ENCODE results near the gene CD79A. TPM values are rescaled to one million over a fixed set of nuclear protein-coding genes. Genes with fewer than 3 reads are reported as not detected.
A peak's percentile ranks its signal among the peaks of the same experiment; 100 is the strongest.

CD79A gene
- total RNA-seq, 4 donors from 2014 or later: 0.40 to 0.99 TPM; not detected in 2

DNA sequence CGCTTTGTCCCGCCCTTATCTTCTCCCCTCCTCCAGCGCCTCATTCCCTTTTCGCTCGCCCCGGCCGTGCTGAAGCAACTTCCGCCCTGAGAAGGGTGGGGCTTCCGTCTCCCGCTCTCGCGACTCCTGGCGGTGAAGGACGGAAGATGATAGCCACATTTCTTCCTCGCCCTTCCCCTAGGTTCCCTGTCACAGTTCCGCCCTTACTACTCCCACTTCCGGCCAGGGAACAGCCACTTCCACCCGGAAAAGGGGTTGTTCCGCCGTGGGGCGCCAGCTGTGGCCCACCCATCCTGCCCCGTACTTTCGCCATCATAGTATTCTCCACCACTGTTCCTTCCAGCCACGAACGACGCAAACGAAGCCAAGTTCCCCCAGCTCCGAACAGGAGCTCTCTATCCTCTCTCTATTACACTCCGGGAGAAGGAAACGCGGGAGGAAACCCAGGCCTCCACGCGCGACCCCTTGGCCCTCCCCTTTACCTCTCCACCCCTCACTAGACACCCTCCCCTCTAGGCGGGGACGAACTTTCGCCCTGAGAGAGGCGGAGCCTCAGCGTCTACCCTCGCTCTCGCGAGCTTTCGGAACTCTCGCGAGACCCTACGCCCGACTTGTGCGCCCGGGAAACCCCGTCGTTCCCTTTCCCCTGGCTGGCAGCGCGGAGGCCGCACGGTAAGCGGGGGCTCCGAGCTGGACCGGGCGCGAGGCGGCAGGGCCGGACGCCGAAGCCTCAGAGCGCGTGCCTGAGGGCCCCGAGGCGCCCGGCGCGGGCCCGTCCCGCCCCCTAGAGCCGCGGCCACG lies 17.3 kb upstream of the CD79A start, which contains the start of gene RPS19:
Gene RPS19 (plus strand): TSS at position 638 of the 801 bp plus-strand sequence. CDS start 520 bp downstream, outside the sequence.
- TF ChIP-seq POLR2A (IDR thresholded peaks at IDR 0.05) (peak; percentile 85 to 88), EP300 (IDR thresholded peaks at IDR 0.05) (no peak), POLR2AphosphoS5 (IDR thresholded peaks at IDR 0.05) (peak; percentile 95)
- TF ChIP-seq, protein P1, sequence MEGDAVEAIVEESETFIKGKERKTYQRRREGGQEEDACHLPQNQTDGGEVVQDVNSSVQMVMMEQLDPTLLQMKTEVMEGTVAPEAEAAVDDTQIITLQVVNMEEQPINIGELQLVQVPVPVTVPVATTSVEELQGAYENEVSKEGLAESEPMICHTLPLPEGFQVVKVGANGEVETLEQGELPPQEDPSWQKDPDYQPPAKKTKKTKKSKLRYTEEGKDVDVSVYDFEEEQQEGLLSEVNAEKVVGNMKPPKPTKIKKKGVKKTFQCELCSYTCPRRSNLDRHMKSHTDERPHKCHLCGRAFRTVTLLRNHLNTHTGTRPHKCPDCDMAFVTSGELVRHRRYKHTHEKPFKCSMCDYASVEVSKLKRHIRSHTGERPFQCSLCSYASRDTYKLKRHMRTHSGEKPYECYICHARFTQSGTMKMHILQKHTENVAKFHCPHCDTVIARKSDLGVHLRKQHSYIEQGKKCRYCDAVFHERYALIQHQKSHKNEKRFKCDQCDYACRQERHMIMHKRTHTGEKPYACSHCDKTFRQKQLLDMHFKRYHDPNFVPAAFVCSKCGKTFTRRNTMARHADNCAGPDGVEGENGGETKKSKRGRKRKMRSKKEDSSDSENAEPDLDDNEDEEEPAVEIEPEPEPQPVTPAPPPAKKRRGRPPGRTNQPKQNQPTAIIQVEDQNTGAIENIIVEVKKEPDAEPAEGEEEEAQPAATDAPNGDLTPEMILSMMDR (IDR thresholded peaks at IDR 0.05): peak in 3 of 4 experiments; percentile 68 to 92 (median 89)
- 0% methylated on average over 35 of the region's 76 CpGs; no CpG with 5 or more reads in 1 of the 2 donors for WGBS, 2 donors (ENCODE audit: low coverage in 1 of 2)
- H3K36me3 ChIP-seq: peaks cover 0 to 39% of the 10 kb centered on the region in 2 donors
- peaks cover 4 to 50% (median 16%) of the 10 kb centered on the region in 3 donors for H3K4me1 ChIP-seq
- peak; percentile 95 for ATAC-seq
- H3K27me3 ChIP-seq: peaks cover 8% of the 10 kb centered on the region
- no peaks in the 10 kb centered on the region for H3K9me3 ChIP-seq
- peak within 1 kb of the TSS; percentile 86 to 99 for H3K4me3 ChIP-seq
- peak within 1 kb of the TSS; percentile 81 to 96 (median 95) for H3K27ac ChIP-seq

DNA sequence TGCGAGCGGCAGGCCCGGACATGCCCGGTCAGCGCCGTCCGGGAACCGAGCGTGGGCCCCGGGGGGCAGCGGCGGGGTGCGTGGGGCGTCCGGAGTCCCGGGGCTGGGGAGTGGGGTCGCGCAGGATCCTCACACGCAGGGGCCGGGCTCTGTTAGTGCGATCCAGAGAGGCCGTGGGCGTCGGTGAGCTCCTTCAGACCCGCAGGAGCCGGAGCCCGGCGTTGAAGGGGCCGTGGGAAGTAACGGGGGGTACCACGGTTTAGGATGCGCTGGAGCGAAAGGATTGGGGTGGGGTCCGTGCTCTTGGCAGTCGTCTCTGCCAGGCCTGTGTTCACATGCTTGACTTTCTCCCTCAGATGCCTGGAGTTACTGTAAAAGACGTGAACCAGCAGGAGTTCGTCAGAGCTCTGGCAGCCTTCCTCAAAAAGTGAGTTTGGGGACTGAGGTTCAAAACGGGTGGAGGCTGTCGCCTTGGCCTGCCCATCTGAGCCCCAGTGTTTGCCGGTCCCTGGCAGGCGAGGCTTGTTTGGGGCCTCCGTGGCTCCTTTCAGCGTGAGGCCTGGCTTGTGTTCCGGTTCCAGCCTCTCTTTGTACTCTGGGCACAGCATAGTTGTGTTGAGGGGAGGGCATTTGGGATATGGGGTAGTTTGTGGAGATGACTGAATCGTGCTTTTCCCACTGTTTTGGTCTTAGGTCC lies 16.5 kb upstream of the CD79A start:
- TF ChIP-seq, protein P1 (IDR thresholded peaks at IDR 0.05): no peak
- TF ChIP-seq POLR2A (IDR thresholded peaks at IDR 0.05) (no peak), POLR2AphosphoS5 (IDR thresholded peaks at IDR 0.05) (peak; percentile 40)
- peaks cover 4 to 57% (median 16%) of the 10 kb centered on the region in 3 donors for H3K4me1 ChIP-seq
- WGBS, 2 donors (ENCODE audit: low coverage in 1 of 2): 0% methylated on average over 4 of the region's 45 CpGs; no CpG with 5 or more reads in 1 of the 2 donors
- peaks cover 2% of the 10 kb centered on the region for H3K27me3 ChIP-seq
- peak overlapping the region; percentile 81 to 96 (median 95) for H3K27ac ChIP-seq
- H3K9me3 ChIP-seq: no peaks in the 10 kb centered on the region
- no peak for ATAC-seq
- H3K36me3 ChIP-seq: peaks cover 0 to 47% of the 10 kb centered on the region in 2 donors
- H3K4me3 ChIP-seq: peak overlapping the region; percentile 86 to 99

- Histone ChIP-seq H3K36me3 (peaks cover 0 to 52% of the 10 kb centered on the region in 2 donors), H3K27ac (peak overlapping the region in 3 of 4 donors; percentile 95 to 96 (median 95)), H3K27me3 (no peaks in the 10 kb centered on the region), H3K4me1 (peaks cover 4 to 62% (median 19%) of the 10 kb centered on the region in 3 donors), H3K4me3 (peak overlapping the region; percentile 86 to 99), H3K9me3 (no peaks in the 10 kb centered on the region)
- no peak for ATAC-seq
- TF ChIP-seq, protein P1 (IDR thresholded peaks at IDR 0.05): no peak
- no peak for TF ChIP-seq POLR2A (IDR thresholded peaks at IDR 0.05)
- TF ChIP-seq POLR2AphosphoS5 (IDR thresholded peaks at IDR 0.05): no peak
- TF ChIP-seq EP300 (IDR thresholded peaks at IDR 0.05): no peak
- WGBS, 2 donors (ENCODE audit: low coverage in 1 of 2): 37 to 48% methylated on average over 2 to 8 of the region's 9 CpGs
These were observed 15.8 kb upstream of the CD79A start for GRCh38 chr19:41861116-41861768.

DNA sequence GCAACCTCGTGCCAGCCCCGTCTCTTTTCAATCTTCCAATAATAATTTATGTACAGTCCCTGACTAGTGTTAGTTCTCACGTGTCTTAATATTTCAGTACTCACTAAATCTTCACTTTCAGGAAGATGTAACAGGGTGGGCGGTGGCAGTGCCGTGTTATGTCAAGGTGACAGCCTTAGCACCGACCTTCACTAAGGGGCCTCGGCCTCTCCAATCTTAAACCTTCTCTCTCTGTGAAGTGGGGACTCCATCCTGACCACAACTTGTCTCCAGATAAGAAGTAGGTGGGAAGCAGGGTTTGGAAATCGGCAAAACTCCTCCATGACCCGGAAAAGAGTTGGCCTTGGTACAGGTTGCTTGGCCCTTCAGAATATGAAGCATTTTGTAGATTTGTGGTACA lies 15.2 kb upstream of the CD79A start:
- Histone ChIP-seq H3K9me3 (no peaks in the 10 kb centered on the region), H3K36me3 (peaks cover 0 to 58% of the 10 kb centered on the region in 2 donors), H3K27ac (no peak overlapping the region), H3K4me1 (peaks cover 4 to 68% (median 20%) of the 10 kb centered on the region in 3 donors), H3K27me3 (no peaks in the 10 kb centered on the region), H3K4me3 (no peak overlapping the region)
- no peak for ATAC-seq
- WGBS, 2 donors (ENCODE audit: low coverage in 1 of 2): 69 to 82% methylated on average over 4 to 5 of the region's 9 CpGs
- TF ChIP-seq POLR2AphosphoS5 (IDR thresholded peaks at IDR 0.05) (no peak), POLR2A (IDR thresholded peaks at IDR 0.05) (no peak), EP300 (IDR thresholded peaks at IDR 0.05) (no peak)
- TF ChIP-seq, protein P1 (IDR thresholded peaks at IDR 0.05): no peak
